GM18951 (cell line): ENCODE results near the gene B3GAT1.

Source experiments
- POLR2A ChIP-seq: IDR thresholded peaks from 4 replicates; pipeline ENCODE4 v1.6.1; 2011; ENCODE audit warnings: mild to moderate bottlenecking; ENCODE audit not compliant: insufficient read length, insufficient read depth; ENCODE audit errors: extremely low read depth
- in situ Hi-C: fragments of 300-500 bp; cut with MboI; formaldehyde crosslinking; loops from one replicate; pipeline ENCODE4 v1.12.0; 2022; ENCODE audit warnings: low sequenced_read_pairs, mixed read lengths, inconsistent platforms; ENCODE audit not compliant: unreplicated experiment

Gene B3GAT1

GRCh38 chr11:134372961-134373360 lies 39.1 kb downstream of the B3GAT1 start:
- in situ Hi-C loops = no loop called here
- TF ChIP-seq POLR2A = no peak

- no peak for TF ChIP-seq POLR2A
- in situ Hi-C loops = no loop called here
These were observed 39.5 kb downstream of the B3GAT1 start for GRCh38 chr11:134372536-134372935.

- no peak for TF ChIP-seq POLR2A
- in situ Hi-C loops = no loop called here
These were observed 40.4 kb downstream of the B3GAT1 start for GRCh38 chr11:134371436-134372185.

- TF ChIP-seq POLR2A = no peak
- in situ Hi-C loops = no loop called here
These were observed 41.3 kb downstream of the B3GAT1 start for GRCh38 chr11:134370526-134371435.

- TF ChIP-seq POLR2A = no peak
- in situ Hi-C loops = no loop called here
These were observed 42.2 kb downstream of the B3GAT1 start for GRCh38 chr11:134369656-134370525.

- no peak for TF ChIP-seq POLR2A
- in situ Hi-C loops = no loop called here
These were observed 44.3 kb downstream of the B3GAT1 start for GRCh38 chr11:134367781-134368180.

GRCh38 chr11:134366254-134366653 lies 45.8 kb downstream of the B3GAT1 start:
- TF ChIP-seq POLR2A = no peak
- in situ Hi-C loops = no loop called here

- no peak for TF ChIP-seq POLR2A
- in situ Hi-C loops = no loop called here
These were observed 46.8 kb downstream of the B3GAT1 start for GRCh38 chr11:134365011-134365925.

GRCh38 chr11:134364261-134364660 lies 47.8 kb downstream of the B3GAT1 start:
- TF ChIP-seq POLR2A = no peak
- in situ Hi-C loops = no loop called here

GRCh38 chr11:134363592-134363991 lies 48.5 kb downstream of the B3GAT1 start:
- in situ Hi-C loops = no loop called here
- no peak for TF ChIP-seq POLR2A

GRCh38 chr11:134363161-134363560 lies 48.9 kb downstream of the B3GAT1 start:
- in situ Hi-C loops = no loop called here
- no peak for TF ChIP-seq POLR2A

- in situ Hi-C loops = no loop called here
These were observed 49.7 kb downstream of the B3GAT1 start for GRCh38 chr11:134362192-134362901.

GRCh38 chr11:134361661-134362060 lies 50.4 kb downstream of the B3GAT1 start:
- no peak for TF ChIP-seq POLR2A
- in situ Hi-C loops = no loop called here

More at GRCh38 chr11:134362192-134362901, 49.7 kb downstream of the B3GAT1 start:
- no peak for TF ChIP-seq POLR2A
